ENCODE results near the gene TLCD1. TPM values are rescaled to one million over a fixed set of nuclear protein-coding genes. Genes with fewer than 3 reads are reported as not detected.
A peak's percentile ranks its signal among the peaks of the same experiment; 100 is the strongest.

TLCD1 gene
- polyA plus RNA-seq, 2 of the 4 experiments (the other 2 are of a cell fraction), result 36.7 to 83.3 TPM

DNA sequence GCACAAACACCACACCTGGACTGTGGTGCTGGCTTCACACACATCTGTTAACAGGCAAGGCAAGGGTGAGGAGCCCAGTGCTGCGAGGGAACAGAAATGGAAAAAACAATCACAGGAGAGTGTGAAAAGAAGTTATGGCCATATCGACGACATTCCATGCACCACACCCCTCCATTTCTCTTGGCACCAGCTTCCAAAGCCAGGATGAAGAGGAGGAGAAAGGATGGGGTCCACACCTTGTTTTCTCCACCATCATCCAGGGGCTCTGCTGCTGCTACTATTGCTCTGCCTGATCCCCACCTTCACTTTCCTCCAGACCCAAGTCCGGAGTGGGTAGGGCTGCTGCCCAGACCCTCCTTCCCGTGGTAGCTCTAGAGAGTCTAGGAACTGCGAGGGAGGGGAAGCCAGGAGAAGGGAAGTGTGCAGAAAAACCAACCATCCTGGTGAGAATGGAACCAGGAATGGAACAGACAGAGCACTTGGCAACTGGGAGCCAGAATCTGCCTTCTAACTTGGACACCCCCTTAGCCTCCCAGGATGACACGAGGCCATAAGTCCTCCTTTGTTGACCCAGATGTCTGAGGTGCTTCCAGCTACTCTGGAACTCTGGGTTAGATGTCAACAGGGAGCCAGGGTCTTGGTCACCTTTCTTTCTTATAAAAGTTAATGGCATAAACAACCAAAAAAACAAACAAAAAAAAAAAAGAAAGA is 13.2 kb downstream of the TLCD1 start:
- 87% methylated on average over 7 of the region's 7 CpGs for WGBS (ENCODE audit: missing lambda C conversion rate)
- H3K4me1 ChIP-seq, result peaks cover 22% of the 10 kb centered on the region
- H3K9me3 ChIP-seq, result no peaks in the 10 kb centered on the region
- ATAC-seq (no peak), FAIRE-seq (no peak), DNase-seq (ENCODE audit: low read depth in 1 of 2, low spot score in 1 of 2) (no peak)
- TF ChIP-seq HDAC2 (IDR thresholded peaks at IDR 0.05) (no peak), MYC (IDR thresholded peaks at IDR 0.05; ENCODE audit: borderline replicate concordance, low read length) (no peak), MAZ (IDR thresholded peaks at IDR 0.05; ENCODE audit: borderline replicate concordance, low read depth, low read length) (no peak), NPAS2 (CRISPR knock-in tag; IDR thresholded peaks at IDR 0.05; ENCODE audit: borderline replicate concordance) (no peak), FOSL2 (IDR thresholded peaks at IDR 0.05) (no peak), FOSL2 (CRISPR knock-in tag; IDR thresholded peaks at IDR 0.05) (no peak), USF2 (IDR thresholded peaks at IDR 0.05) (no peak), CHD2 (IDR thresholded peaks at IDR 0.05; ENCODE audit: low read length, partially characterized antibody) (no peak), SREBF2 (IDR thresholded peaks at IDR 0.05) (no peak), NFE2L2 (conservative IDR thresholded peaks at IDR 0.05; ENCODE audit: low read length) (no peak), HEYL (CRISPR knock-in tag; IDR thresholded peaks at IDR 0.05) (no peak), FOXS1 (CRISPR knock-in tag; IDR thresholded peaks at IDR 0.05) (no peak), ZFP36 (IDR thresholded peaks at IDR 0.05; ENCODE audit: borderline replicate concordance, partially characterized antibody) (no peak), E2F6 (IDR thresholded peaks at IDR 0.05; ENCODE audit: borderline replicate concordance, low read depth) (no peak), ZSCAN20 (CRISPR knock-in tag; IDR thresholded peaks at IDR 0.05) (no peak), BHLHE40 (IDR thresholded peaks at IDR 0.05; ENCODE audit: low read depth, low read length) (no peak), RNF2 (IDR thresholded peaks at IDR 0.05; ENCODE audit: borderline replicate concordance, low read depth) (no peak), PBX3 (IDR thresholded peaks at IDR 0.05) (no peak), CEBPB (IDR thresholded peaks at IDR 0.05) (no peak)
- POLR2A ChIA-PET, result interaction anchor here (1.1 to 1.9 kb wide), 3 partner anchors 11 to 68 kb away, joined by 3 to 15 read pairs (median 5); partner anchors contain the start of gene BLTP2
- H3K4me3 ChIP-seq, result no peak overlapping the region
- CTCF ChIA-PET, result interaction anchor here (2.3 to 17.6 kb wide), 5 partner anchors 12 to 68 kb away, joined by 6 to 335 read pairs (median 16); partner anchors contain the start of genes BLTP2 and NEK8
- no peak overlapping the region for H3K27ac ChIP-seq
- H3K4me2 ChIP-seq, result no peak overlapping the region

DNA sequence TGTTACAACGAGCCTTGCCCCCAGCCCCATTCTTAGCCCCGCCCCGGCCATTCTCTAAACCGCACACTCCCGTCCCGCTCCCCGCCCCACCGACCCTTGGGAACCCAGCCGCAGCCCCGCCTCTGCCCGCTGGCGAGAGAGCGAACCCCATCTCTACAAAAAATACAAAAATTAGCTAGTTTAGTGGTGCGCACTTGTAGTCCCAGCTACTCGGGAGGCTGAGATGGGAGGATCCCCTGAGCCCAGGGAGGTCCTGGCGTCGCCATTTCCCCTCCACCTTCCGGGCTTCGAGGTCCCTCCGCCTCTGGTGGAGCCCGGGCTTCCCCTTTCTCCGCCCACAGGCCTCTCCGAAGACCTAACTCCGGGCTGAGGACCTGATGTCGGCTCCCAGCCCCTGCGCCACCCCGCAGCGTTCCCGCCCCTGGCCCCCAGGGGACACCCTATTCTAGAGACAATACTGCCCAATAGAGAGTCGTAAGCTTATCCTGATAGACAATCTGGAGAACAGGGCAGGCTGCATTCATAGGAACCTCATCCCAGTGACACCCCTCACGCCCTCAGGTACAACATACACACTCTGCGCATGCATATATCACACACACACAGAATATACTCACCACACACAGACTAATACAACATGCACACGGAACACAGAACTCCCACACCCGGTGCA is 13.9 kb downstream of the TLCD1 start:
- Histone ChIP-seq H3K27ac (peak overlapping the region in 1 of 2 experiments; percentile 92; a peak in 3 of 6 replicates), H3K9me3 (no peaks in the 10 kb centered on the region), H3K4me2 (peak overlapping the region; percentile 73; the same call in 1 of the 3 replicates), H3K4me3 (no peak overlapping the region), H3K4me1 (peaks cover 22% of the 10 kb centered on the region)
- WGBS (ENCODE audit: missing lambda C conversion rate), result 95% methylated on average over 32 of the region's 34 CpGs
- POLR2A ChIA-PET, result interaction anchor here (1.1 to 4.8 kb wide), 5 partner anchors 7 to 67 kb away, joined by 3 to 54 read pairs (median 10); partner anchors contain the start of genes BLTP2 and RPL23A
- CTCF ChIA-PET, result interaction anchor here (2.3 to 17.6 kb wide), 5 partner anchors 13 to 68 kb away, joined by 6 to 335 read pairs (median 16); partner anchors contain the start of genes BLTP2 and NEK8
- FAIRE-seq (no peak), DNase-seq (ENCODE audit: low read depth in 1 of 2, low spot score in 1 of 2) (no peak), ATAC-seq (no peak)
- TF ChIP-seq CBX8 (IDR thresholded peaks at IDR 0.05) (no peak), EHF (CRISPR knock-in tag; IDR thresholded peaks at IDR 0.05) (no peak), PBX3 (IDR thresholded peaks at IDR 0.05) (no peak), RCOR1 (IDR thresholded peaks at IDR 0.05; ENCODE audit: low read depth, low read length) (no peak), RARB (CRISPR knock-in tag; IDR thresholded peaks at IDR 0.05) (no peak), CTCF (IDR thresholded peaks at IDR 0.05) (no peak), NFE2L2 (conservative IDR thresholded peaks at IDR 0.05; ENCODE audit: low read length) (no peak), EP300 (IDR thresholded peaks at IDR 0.05) (no peak), CHD2 (IDR thresholded peaks at IDR 0.05; ENCODE audit: low read length, partially characterized antibody) (no peak), EHMT2 (IDR thresholded peaks at IDR 0.05; ENCODE audit: low read depth) (no peak), ZFP36 (IDR thresholded peaks at IDR 0.05; ENCODE audit: borderline replicate concordance, partially characterized antibody) (no peak), MAFK (IDR thresholded peaks at IDR 0.05; ENCODE audit: partially characterized antibody) (no peak), RAD21 (conservative IDR thresholded peaks at IDR 0.05 in 1 of 2, IDR thresholded peaks at IDR 0.05 in 1 of 2) (no peak), TP53 (CRISPR knock-in tag; IDR thresholded peaks at IDR 0.05) (no peak), NPAS2 (CRISPR knock-in tag; IDR thresholded peaks at IDR 0.05; ENCODE audit: borderline replicate concordance) (no peak), MAZ (IDR thresholded peaks at IDR 0.05; ENCODE audit: borderline replicate concordance, low read depth, low read length) (no peak), ZNF302 (CRISPR knock-in tag; IDR thresholded peaks at IDR 0.05) (no peak)
